Measurements from ENCODE around the gene TNFRSF21.
A peak's percentile ranks its signal among the peaks of the same experiment; 100 is the strongest.
"Not testable (repeated sequence)": the region's sequence is repeated elsewhere in the genome, so short reads cannot be mapped to it uniquely, and the experiment has no call there.

Gene TNFRSF21

DNA sequence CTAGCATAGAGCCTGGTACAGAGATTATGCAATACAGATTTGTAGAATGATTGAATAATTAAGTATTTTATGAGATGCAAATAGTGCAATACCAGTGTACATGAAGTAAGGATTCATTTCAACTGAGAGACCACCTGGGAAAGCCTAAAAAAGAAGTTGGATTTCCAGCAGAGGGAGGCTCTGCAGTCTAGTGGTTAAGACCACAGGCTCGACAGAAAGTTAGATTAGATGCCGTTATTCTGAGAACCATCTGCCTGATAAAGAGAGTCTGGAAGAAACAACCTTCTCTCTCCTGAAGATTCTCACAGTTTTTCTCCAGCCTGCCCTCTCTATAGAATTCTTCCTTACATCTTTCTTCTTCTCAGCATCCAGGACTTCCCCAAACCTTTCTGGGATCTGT is 13.6 kb upstream of the TNFRSF21 start:
- no peak for DNase-seq (ENCODE audit: low read depth)

DNA sequence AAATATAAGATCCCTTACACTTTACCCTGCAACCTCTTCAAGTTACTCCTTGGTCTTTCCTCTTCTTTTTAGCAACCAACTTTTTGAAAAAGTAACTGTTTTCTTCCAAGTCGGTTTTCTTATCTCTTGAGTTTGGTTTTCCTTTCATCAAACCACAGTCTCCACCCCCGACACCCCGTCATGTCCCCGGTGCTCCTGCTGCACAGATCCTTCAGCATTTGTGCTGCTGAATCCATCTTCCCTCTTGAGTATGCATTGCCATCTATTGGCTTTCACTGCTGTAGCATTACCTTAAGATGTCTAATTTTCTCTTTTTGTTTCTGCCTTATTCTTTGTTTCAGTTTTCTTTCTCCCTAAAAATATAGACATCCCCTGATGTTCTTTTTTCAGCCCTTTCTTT is 11.9 kb upstream of the TNFRSF21 start:
- DNase-seq (ENCODE audit: low read depth), result no peak

DNA sequence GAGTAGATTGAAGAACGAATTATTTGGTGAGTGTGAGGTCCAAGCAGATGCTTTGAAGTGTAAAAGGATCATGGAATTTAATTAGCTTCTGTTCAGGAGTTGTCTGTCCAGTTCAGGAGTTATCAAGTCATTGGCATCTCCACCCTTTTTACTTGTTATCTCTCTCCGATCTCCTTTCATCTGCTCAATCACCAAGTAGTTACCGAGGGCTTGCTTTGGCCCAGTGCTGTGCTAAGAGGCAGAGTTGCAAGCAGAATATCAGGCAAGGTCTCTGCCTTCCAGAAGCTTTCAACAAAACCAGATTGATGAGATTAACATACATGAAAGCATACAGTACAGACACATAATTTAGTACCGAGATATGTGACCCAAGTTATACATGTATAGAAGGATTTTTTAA is 10.2 kb upstream of the TNFRSF21 start:
- DNase-seq (ENCODE audit: low read depth), result no peak

DNA sequence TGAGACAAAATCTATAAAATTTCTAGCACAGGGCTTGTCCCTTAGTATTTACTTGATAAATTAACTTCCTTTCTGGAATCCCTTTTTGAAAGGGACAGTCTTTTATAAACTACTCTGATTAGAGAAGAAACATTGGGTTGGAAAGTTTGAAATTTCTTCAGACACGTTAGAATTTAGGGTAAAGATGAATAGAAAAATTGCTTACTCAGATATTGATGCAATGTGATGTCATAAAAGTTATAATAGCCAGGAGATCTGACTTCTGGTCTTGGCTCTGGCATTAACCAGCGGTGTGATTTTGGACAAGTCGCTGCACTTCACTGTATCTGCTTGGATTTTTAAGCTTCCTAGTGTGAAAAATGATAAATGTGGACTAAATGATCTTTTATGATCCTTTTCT is 9.7 kb upstream of the TNFRSF21 start:
- no peak for DNase-seq (ENCODE audit: low read depth)

DNA sequence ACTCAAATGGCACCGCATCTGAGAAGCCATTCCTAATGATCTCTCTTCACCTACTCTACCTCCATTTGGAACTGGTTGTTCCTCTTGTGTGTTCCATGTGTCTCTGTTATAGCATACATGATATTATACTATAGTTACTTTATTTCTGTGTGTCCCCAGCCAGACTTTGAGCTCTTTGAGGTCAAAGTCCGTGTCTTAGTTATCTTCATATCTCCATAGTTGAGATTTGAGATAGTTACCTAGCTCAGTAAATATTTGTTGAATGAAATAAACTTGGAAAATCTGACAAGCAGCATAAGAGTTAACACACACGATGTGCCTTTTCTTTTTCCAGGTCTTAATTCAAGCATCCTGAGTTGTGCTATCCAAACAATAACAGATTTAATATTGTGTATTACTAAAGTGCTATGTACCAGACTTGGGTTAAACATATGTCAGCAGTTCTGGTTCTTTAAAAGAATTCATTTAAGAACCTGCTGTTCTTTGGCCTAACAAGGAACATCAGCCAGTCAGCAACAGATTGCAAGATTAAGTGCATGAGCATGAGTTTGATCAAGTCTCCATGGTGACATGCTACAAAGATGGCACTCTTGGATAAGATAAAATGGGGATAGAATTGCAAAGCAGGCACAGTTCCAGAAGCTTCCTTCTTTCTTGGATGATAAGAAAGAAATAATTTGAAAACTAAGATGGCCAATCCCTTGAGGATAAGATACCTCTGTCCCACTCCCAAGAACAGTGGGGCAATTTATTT is 8.7 kb upstream of the TNFRSF21 start:
- no peak for DNase-seq (ENCODE audit: low read depth)

DNA sequence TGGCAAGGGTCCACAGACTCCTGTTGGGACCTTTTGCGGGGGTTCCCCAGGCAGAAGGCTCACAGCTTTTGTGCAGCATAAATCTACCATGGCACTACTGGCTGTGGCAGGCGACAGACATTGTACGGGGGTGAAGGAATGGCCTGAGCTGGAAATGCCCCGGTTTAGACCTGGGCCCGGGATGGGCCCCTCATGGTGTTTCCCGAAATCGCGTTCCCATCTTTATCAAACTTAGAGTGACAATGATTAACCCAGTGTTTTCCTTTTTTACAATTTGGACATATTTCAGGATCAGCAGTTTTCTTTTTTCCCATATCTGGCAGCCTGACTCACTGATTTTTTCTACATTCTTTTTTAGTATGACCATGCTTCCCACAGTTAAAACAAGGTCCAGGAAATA is 5.5 kb upstream of the TNFRSF21 start:
- not testable (repeated sequence) for DNase-seq (ENCODE audit: low read depth)

DNA sequence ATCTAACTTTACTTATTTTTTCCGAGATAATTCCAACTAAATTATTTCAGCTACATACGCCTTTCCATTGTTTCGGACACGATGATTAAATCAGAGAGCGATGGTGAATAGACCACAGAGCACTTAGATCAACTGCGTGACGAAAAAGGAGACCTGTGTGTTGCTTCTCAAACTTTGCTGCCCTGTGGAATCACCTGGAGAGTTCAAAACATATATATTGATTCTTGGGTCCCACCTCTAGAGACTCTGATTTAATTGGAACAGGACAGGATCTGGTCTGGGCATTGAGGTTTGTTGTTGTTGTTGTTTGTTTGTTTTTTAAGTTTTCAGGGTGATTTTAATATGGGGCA is 401 bp upstream of the TNFRSF21 start:
- no peak for DNase-seq (ENCODE audit: low read depth)

DNA sequence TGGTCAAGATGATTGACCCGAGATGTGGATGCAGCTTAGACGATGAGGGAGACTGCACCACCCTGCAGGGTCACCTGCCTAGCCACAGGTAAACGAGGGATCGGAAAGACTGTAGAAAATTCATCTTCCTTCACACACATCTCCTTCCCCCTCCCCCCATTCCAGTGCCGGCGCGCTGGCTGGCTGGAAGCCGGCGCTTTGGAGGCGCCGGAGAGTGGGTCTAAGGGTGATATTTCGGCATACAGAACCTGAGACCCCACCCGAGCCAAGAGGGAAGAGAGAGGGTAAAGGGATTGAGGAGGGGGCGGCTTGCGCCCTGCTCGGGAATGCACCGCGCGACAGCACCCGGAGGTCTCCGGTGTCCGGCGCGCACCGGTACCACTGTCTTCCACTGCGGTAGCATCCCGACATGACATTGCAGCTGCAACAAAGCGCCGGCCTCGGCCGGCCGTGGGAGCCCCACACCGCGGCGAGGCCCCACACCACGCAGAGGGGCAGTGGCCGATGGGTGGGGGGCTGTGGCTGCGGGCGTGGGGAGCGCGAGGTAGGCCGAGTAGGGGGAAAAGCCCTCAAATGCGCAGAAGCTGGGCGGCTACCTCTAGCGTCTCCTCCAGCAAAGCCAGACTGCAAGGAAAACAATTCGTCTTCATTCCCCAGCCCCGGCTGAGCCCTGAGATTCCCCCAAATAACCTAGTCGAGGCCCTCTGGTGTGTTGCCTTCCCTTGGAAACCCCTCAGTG is 984 bp downstream of the TNFRSF21 start:
- DNase-seq (ENCODE audit: low read depth), result peak; percentile 10

DNA sequence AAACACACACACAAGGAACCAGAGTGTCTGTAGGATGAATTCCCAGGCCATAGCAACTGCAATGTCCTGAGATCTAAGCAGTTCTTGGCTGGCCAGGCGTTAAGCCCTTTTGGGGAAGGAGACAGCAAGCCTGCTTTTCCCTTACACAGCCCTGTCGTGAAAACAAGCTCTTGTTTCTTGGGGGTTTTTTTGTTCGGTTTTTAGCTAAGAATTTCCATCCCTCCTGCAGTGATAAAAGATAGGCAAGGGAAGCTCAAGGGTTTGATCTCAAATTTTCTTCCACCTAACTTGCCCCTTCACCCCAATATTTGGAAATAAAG is 1.5 kb downstream of the TNFRSF21 start:
- no peak for DNase-seq (ENCODE audit: low read depth)

DNA sequence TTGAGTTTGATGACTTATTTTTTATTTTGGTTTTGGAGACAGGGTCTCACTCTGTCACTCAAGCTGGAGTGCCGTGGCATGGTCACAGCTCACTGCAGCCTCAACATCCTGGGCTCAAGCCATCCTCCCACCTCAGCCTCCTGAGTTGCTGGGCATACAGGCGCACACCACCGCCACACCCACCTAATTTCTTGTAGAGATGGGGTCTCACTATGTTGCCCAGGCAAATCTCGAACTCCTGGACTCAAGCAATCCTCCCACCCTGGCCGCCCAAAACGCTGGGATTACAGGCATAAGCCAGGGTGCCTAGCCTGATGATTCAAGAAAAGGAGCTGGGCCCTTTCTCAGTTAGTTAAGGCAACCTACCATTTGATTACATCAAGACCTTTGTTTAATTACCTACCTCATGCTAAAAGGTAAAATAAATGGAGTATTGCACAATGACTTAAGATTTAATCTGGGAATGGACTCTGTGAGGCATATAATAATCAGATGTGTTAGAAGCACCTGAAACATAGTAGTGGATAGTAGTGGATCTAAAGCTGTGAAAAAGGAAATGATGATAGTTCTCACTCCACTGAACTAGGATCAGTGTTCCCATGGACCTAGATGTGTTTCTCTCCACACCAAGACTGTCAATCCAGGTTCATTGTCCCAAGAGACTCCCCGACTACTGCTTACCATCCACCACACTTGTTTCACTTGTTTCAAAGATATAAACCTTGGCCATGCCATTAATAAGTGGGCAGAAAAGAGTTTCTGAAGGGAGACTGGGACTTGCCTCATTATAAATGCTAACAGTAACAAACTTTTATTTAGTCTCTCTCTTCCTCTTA is 2.1 kb downstream of the TNFRSF21 start:
- DNase-seq (ENCODE audit: low read depth), result no peak

DNA sequence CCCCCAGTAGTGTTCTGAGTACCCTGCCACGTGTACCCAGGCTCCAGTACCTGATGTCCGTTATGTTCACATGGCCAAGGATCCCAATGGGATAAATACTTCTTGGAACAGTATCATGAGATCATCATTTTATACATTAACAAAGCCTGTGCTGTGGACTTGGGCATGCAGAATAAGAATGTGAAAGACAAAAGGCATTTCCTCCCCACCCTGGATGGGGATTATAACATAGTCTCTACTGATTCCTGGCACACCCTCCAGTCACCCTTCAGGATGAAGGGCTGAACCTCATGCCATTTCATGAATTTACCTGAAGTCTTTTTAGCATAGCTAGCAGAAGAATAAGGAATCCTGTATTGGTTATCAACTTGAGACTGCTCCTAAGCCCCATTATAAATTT is 2.8 kb downstream of the TNFRSF21 start:
- no peak for DNase-seq (ENCODE audit: low read depth)

DNA sequence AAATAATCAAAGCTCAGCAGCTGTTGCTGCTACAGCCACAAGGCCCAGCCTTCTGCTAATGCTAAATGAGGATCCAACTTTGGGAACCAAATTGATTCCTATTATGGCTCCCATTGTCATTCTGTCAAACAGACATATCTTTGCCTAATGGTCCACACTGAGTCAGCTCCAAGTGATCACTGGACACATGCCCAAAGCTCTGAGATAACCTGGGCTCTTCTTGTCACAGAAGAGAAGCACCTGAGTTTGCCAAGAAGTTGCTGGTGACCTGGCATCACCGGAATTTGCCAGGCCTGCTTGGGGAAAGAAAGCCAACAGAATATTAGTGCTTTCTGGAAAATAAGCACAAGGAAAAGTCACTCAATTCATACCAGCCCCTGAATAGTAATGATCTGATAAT is 5.8 kb downstream of the TNFRSF21 start:
- no peak for DNase-seq (ENCODE audit: low read depth)

DNA sequence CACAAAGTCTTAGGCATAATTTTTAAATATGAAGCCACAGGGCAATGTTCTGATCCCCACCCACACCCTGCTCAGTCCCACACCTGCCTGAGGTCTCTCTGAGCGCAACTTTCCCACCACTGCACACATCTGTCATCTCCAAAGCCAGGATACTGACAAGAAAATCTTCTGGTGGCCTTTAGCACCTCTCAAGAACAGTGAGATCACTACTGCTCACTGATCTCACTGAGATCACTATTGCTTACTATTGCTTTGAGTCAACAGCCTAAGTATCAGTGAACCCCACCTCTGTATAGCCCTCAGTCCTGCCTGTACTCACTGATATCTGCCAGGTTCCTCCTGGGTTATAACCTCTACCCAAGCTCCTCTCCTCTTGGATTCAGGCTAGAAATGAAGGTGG is 6.4 kb downstream of the TNFRSF21 start:
- no peak for DNase-seq (ENCODE audit: low read depth)

DNA sequence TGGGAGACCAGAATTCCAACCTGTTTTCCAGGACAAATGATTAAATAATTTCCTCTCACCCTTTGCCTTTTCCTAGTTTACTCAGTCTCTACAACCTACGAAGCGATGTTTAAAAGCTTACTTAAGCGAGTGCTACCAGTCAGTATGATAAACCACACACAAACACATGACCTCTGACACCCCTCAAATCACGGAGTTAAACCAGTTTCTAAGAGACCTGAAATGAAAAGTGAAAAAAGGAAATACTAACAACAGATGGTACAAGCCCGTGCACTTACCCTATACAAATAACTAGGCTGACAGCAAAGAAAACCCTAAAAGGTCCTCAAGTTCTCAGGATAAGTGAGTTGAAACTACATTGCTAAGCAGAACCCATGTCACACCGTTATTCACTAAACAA is 7.7 kb downstream of the TNFRSF21 start:
- DNase-seq (ENCODE audit: low read depth), result no peak

DNA sequence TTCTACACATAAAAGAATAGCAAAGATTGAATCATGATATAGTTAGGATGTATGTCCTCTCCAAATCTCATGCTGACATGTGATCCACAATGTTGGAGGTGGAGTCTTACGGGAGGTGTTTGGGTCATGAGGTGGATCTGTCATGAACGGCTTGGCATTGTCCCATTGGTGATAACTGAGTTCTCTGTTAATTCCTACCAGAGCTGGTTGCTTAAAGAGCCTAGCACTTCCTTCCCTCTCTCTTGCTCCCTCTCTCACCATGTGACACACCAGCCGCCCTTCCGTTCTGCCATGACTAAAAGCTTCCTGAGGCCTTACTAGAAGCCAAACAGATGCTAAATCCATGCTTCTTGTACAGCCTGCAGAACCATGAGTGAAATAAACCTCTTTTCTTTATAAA is 8.3 kb downstream of the TNFRSF21 start:
- DNase-seq (ENCODE audit: low read depth), result no peak

DNA sequence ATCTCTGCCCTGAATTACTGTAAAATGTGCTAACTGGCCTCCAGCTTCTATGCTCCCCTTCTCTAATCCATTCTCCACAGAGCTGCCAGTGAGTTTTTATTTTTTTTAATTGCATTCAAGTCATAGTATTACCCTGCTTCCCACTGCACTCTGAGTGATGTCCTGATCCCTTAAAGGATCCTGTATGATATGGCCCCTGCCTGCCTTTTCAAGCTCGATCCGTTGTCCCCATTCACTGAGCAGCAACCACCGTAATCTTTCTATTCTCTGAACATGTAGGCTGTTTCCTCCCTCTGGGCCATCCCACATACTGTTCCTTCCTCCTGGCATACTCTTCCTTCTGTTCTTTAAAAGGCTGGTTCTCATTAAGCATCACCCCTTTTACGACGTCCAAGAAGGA is 9.3 kb downstream of the TNFRSF21 start:
- DNase-seq (ENCODE audit: low read depth), result no peak

DNA sequence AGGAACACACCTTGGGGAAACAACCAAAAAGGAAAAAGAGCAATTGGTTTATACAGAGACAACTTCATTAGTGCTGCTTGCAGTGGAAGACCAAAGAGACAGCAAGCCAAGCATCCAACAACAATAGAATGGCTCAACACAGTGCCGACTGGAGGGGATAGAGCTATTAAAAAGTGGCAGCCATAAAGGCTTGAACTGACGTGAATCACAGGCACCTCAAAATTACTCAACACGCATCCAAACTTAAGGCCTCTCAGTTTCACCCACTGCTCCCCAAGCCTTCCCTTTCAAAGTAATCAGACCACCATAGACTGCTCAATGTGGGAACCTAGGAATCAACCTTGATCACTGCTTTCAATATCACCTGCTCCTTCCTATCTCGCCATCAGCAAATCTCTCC is 9.7 kb downstream of the TNFRSF21 start:
- no peak for DNase-seq (ENCODE audit: low read depth)

DNA sequence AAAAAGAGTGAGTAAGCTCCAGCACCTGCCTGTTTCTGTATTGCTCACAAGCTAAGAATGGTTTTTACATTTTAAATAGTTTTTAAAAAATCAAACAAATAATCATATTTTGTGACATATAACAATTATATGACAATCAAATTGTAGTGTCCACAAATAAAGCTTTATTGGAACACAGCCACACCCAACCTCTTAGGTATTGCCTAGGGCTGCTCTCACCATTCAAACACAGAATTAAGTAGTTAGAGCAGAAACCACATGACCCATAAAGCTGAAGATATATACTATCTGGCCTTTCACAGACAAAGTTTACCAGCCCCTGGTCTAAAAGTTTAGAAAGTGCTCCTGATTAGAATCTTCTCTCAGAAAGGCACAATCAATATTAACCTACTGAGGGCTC is 11.2 kb downstream of the TNFRSF21 start:
- no peak for DNase-seq (ENCODE audit: low read depth)

DNA sequence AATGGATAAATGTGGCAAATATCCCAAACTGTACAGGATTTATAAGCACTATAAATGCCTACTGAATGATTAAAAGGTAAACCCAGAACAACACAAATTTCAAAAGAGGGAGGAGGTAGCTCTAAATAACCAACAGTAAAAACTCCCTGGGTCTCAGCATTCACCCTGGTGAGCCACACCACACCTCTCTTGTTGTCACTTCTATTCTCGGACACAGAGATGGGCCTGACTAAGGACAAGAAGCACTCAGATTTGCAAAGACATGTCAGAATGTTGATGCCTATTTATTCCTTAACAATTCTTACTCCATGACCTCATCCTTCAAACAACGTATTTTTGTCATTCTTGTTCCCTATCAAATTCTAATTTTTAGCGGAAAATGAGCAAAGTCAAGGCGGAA is 14.7 kb downstream of the TNFRSF21 start:
- no peak for DNase-seq (ENCODE audit: low read depth)

DNA sequence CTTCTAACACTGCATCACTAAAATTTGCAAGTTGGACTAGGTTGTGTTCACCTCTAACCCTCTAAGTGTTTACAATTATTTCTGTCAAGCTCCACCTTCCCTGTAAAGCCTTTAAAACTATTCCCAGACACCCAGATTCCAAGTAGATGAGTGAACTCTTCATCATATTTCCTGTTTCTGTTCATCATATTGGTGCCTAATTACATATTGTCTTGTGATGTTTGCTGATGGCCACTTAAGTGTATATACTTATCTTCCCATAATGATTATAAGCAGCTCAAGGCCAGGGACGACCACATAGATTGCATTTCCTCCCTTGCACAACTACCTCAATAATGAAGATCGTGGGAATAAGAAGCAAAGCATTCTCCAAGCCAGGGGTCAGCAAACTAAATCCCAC is 16.8 kb downstream of the TNFRSF21 start:
- no peak for DNase-seq (ENCODE audit: low read depth)

DNA sequence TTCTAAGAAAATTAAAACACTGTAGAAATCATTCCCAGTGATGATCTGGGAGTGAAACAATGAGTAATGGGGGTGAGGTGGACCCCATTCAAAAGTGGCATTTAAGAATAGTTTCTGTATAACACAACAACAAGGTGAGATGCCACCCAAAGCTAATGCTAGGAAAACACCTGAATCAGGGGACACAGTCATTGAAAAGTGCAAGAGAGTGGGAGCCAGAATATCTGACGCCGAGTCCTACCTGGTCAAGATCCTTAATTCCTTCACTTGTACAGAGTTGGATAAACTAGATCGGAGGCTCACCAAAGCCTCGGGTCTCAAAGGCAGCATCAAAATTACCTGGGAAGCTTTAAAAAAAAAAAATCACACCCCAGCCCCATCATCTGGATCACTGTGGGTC is 17.7 kb downstream of the TNFRSF21 start:
- DNase-seq (ENCODE audit: low read depth), result no peak

DNA sequence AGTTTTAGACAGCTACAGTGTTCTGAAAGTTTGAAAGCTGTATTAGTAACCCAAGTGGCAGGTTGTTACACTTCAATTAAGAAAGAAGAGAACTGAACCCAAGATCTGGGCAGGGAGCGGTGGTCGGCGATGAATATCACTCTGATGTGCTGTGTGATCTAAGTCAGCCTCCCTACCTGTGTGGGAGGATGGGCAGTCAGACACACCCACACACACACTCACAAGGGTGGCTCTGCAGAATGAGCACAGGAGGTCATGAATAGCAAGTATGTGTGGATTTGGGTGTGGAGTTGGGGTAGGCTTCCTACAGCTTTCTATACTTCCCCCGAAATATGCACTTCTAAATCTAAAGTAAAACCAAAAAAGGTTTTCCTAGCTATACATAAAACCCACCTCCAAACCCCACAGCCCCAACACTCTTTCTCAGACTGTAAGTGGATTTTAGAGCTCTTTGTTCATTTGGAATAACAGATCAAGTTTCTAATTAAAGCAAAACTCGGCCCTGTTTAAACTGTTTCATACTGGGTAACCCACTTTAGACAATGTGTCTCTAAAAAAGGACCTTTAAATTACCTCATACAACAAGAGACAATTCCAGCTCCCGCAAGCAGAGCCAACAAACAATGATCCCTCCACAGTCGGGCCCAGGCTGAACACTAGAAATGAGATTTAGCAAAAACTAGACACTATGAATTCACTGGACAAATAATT is 19.4 kb downstream of the TNFRSF21 start:
- no peak for DNase-seq (ENCODE audit: low read depth)

All from GM04504 (cell line).